Stimulated activated CD4-positive, alpha-beta T cell treated with anti-CD3 and anti-CD28 coated beads, Interleukin-2, amount 100 ng/mL, for 24 hours (primary cell): ENCODE measurements around the gene ADPRM.
"Not testable (repeated sequence)": the region's sequence is repeated elsewhere in the genome, so short reads cannot be mapped to it uniquely, and the experiment has no call there.

Experiments used
- DNase-seq, 2 donors: peaks; one replicate each; pipeline ENCODE4 v3.0.0-alpha.2; 2020

Gene ADPRM

GRCh38 chr17:10702574-10702973 lies 5.2 kb downstream of the ADPRM start:
- no peak for DNase-seq

DNA sequence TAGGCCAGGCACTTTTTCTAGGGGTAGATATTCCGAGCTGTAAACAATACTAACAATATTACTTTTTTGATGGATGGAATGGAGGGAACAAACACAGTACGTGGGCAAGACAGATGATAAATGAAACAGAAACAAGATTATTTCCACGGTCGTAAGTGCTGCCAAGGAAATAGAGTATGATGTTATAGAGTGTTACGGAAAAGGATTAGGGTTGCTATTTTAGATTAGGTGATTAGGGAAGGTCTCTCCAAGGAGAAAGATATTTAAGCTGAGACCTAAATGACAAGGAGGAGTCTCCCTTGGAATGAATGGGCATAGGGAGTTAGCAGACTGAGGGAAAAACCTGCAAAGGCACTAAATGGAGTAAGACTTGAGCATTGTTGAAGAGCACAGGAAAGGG lies 8.3 kb downstream of the ADPRM start:
- no peak for DNase-seq

DNA sequence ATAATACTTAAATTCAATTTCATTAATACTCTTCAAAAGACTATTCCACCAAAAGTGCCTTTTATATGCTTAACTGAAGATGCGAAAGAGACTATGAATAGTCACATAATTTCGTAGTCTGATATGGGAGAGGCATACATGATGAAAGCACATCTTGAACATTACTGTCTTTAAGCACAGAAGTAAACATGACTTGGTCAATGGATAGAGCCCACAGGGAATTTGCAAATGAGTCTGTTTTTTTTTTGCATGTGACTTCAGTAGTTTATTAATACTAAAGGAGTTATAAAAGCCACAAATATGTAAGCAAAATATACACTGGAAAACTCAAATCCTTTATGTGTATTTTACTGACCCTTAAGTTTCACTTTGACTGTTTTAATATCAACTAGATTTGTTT lies 15.9 kb downstream of the ADPRM start:
- DNase-seq = no peak

GRCh38 chr17:10716218-10716617 lies 18.8 kb downstream of the ADPRM start:
- no peak for DNase-seq

DNA sequence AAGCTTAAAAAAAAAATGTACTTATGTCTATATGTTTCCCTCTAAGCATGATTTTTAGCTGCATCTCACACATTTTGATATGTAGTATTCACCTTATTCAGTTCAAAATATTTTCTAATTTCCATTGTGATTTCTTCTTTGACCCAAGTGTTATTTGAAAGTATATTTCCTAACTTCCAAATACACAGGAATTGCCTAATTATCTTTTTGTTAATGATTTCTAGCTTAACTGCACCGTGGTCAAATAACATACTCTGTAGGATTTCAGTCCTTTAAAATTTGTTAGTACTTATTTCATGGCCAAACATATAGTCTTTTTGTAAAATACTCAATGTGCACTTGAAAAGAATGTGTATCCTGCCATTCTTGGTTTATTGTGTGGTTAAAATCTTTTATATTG lies 21.2 kb downstream of the ADPRM start:
- DNase-seq = no peak

- DNase-seq = no peak
Measured at GRCh38 chr17:10724546-10725195, 27.3 kb downstream of the ADPRM start.

- no peak for DNase-seq
Measured at GRCh38 chr17:10725262-10725661, 27.9 kb downstream of the ADPRM start.

DNA sequence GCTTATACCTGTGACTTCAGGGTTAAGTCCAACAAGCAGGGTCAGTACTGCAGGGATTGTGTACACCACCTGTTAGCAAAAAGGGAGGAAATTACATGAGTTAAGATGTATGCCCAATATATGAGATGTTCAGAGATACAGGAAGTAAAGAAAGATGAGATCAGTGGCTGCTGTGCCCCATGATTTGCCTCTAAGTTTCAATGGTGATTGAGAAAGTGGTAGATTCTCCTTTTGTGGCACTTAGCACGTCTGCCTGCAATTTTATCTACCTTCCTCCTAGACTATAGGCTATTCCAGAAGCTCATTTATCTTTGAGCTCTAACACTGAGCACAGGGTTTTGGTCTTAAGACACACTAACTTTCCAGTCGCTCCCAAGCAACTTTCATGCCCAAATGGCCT lies 28.8 kb downstream of the ADPRM start:
- peak in 1 of 2 donors; percentile 1 for DNase-seq

- DNase-seq = peak in 1 of 2 donors; percentile 17
Measured at GRCh38 chr17:10727192-10727591, 29.8 kb downstream of the ADPRM start.

DNA sequence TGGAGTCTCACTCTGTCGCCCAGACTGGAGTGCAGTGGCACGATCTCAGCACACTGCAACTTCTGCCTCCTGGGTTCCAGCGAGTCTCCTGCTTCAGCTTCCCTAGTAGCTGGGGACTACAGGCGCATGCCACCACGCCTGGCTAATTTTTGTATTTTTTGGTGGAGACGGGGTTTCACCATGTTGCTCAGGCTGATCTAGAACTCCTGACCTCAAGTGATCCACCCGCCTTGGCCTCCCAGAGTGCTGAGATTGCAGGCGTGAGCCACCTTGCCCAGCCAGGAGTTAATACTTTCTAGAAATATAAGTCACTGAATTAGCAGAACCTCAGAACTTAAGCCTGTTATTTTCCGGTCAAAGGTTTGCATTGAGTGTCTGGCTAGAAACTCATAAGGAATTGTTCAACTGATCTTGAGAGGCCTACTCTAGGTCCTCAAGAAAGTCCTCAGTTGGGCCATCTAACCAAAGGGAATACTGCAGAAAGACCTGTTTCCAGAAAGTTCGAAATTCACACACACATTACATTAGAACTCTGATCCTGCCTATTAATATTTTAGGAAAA lies 31.0 kb downstream of the ADPRM start:
- DNase-seq = peak in 1 of 2 donors; percentile 9

DNA sequence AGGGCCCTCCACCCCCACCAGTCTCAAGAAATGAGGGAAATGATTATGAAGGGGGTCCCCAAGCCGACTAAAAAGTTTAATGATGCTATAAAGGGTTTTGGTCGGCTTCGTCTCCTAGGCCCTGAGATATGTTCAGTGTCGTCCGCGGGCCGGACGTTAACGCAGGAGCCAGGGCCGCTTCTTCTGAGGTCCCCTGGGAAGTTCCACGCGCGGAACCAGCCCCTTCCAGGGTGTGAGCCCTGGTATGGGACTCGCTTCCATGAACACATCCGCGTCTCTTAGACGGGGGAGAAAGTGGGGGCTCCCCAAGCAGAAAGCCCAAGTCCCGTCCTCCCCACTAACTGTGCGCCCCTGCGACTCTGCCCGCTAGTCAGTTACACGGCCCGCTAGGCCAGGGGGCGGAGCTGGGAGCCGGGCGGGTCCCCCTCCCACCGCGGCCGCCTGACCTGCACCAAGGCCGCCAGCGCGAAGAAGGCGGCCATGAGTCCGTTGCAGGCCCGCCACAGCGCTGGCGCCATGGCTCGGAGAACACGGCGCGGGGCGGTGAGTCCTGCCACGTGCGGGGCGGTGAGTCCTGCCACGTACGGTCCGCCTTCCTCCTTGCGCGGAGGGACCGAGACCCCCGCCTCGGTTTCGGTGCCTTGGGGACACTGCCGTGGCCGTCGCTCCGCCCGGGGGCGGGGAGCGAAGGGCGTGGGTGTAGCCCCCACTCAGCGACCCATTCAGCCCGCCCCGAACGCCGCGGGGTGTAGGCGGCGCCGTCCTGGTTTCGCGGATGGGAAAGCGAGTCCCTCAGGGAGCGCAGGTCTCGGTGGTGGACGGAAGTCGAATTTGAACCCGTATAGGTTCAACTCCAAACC lies 32.2 kb downstream of the ADPRM start, which contains the start of gene TMEM220:
Gene TMEM220, minus strand, starts transcription at position 690 of the 860 bp plus-strand sequence. Its CDS starts 172 bp downstream, at position 518.
- DNase-seq = peak; percentile 39 to 52

DNA sequence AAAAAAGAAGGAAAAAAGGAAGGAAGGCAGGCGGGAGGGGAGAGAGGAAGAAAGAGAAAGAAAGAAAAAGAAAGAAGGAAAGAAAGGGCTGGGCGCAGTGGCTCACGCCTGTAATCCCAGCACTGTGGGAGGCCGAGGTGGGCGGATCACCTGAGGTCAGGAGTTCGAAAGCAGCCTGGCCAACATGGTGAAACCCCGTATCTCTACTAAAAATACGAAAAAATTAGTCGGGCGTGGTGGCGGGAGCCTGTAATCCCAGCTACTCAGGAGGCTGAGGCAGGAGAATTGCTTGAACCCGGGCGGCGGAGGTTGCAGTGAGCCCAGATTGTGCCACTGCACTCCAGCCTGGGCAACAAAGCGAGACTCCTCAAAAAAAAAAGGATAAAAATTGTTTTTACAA lies 32.9 kb downstream of the ADPRM start:
- peak; percentile 17 to 37 for DNase-seq

DNA sequence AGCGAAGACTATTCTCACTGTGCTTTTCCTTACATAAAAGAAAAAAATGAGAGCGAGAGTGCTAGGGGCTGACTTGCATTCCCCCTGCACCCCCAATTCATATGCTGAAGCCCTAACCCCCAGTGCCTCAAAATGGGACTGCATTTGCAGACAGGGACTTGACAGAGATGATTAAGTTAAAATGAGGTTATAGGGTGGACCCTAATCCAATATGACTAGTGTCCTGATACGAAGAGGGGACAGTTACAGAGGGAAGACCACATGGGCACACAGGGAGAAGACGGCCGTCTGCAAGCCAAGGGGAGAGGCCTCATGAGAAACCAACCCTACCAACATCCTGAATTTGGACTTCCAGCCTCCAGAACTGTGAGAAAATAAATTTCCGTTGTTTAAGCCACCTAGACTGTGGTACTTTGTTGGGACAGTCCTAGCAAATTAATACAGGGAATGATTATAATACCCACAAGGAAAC lies 34.0 kb downstream of the ADPRM start:
- DNase-seq = peak in 1 of 2 donors; percentile 11

- DNase-seq = not testable (repeated sequence)
Measured at GRCh38 chr17:10732121-10732520, 34.7 kb downstream of the ADPRM start.

- no peak for DNase-seq
Measured at GRCh38 chr17:10733666-10734065, 36.3 kb downstream of the ADPRM start.

DNA sequence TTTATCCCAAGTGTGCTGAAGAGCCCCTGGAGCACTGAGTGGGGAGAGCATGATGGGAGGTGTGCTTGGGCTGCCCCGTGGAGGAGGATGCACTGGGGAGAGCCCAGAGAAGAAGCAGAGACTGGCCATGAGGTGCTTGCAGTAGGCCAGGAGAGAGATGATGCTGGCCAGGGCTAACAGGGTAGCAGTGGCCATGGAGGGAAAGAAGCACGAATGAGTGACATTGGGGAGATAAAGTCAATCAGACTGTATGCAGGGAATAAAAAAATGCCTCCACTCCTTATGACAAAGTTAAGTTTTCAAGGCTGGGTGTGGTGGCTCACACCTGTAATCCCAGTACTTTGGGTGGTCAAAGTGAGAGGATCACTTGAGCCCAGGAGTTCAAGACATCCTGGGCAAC lies 37.9 kb downstream of the ADPRM start:
- DNase-seq = no peak

DNA sequence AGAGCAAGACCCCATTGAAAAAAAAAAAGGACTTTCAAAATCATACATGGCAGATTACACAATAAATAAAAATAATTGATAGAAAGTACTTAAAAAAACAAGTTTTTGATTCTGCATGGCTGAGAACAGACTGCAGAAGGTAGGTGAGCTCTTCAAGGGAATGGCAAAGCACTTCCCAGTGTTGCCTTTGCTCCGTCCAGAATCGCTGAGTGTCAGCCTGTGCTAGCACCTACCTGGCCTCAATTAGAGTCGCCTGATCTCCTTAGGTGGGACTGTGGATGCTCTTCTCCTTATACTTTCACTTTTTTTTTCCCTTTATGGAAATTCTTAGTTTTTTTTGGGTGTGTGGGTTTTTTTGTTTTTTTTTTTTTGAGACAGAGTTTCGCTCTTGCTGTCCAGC lies 38.4 kb downstream of the ADPRM start:
- DNase-seq = no peak

GRCh38 chr17:10737168-10737622 lies 39.8 kb downstream of the ADPRM start:
- DNase-seq = peak; percentile 27 to 41

GRCh38 chr17:10737736-10738135 lies 40.3 kb downstream of the ADPRM start:
- DNase-seq = no peak

DNA sequence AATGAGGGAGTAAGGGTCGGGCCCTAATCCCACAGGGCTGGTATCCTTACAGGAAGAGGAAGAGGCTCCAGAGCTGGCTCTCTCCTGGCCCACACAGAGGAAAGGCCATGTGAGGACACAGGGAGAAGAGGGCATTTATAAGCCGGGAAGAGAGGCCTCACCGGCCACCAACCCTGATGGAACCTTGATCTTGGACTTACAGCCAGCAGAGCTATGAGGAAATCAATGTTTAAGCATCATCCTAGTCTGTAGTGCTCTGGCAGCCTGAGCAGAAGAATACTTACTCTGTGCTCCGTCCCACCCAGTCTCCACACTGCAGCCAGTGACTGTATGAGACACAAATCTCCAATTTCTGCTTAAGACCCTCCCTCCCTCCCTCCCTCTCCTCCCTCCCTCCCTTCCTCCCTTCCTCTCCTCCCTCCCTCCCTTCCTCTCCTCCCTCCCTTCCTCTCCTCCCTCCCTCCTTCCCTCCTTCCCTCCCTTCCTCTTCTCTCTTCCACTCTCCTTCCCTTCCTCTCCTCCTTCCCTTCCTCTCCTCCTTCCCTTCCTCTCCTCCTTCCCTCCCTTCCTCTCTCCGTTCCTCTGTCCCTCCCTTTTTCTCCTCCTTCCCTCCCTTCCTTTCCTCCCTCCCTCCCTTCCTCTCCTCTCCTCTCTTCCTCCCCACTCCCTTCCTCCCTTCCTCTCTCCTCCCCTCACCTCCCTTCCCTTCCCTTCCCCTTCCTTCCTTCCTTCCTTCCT lies 41.3 kb downstream of the ADPRM start:
- DNase-seq = no peak

GRCh38 chr17:10739386-10739785 lies 42.0 kb downstream of the ADPRM start:
- DNase-seq = no peak

- DNase-seq = no peak
Measured at GRCh38 chr17:10741416-10742135, 44.2 kb downstream of the ADPRM start.
